Gastroesophageal sphincter (tissue), 4 donors: ENCODE results near the gene SH3RF1. TPM values are rescaled to one million over a fixed set of nuclear protein-coding genes. Genes with fewer than 3 reads are reported as not detected.

ENCODE experiments used
- ATAC-seq: fragments of 150-250 bp; one replicate; pipeline ENCODE4 v1.9.1; 2016; ENCODE audit warnings: mild to moderate bottlenecking, moderate library complexity
- H3K27ac ChIP-seq, 4 donors: fragments of 200-600 bp; sonication (generic) in 3 of 4; 1 replicate in 3 of 4; 2 replicates in 1 of 4; pipeline ENCODE4 v1.5.1; 2016 to 2019
- H3K27me3 ChIP-seq: fragments of 200-600 bp; sonication (generic); one replicate; pipeline ENCODE4 v1.5.1; 2019
- H3K36me3 ChIP-seq, 2 donors: fragments of 200-600 bp; sonication (generic); one replicate each; pipeline ENCODE4 v1.5.1; 2019; ENCODE audit warnings: control low read depth in 1 of 2
- H3K4me1 ChIP-seq, 3 donors: fragments of 200-600 bp; sonication (generic); 1 replicate in 2 of 3; 2 replicates in 1 of 3; pipeline ENCODE4 v1.5.1; 2016 to 2019; ENCODE audit warnings: control low read depth in 2 of 3
- H3K4me3 ChIP-seq, 2 donors: fragments of 200-600 bp; sonication (generic); one replicate each; pipeline ENCODE4 v1.5.1; 2019; ENCODE audit warnings: mild to moderate bottlenecking in 1 of 2, moderate library complexity in 1 of 2
- H3K9me3 ChIP-seq, 3 donors: fragments of 200-600 bp; sonication (generic); one replicate each; pipeline ENCODE4 v1.5.1; 2017 to 2019; ENCODE audit warnings: control low read depth in 2 of 3
- CTCF ChIP-seq, 4 experiments: fragments of 200-600 bp in 2 of 4; fragments of 450-650 bp in 2 of 4; sonication (generic) in 1 of 4; IDR thresholded peaks; one replicate each; pipeline ENCODE4 v1.5.1; 2017 to 2019; ENCODE audit warnings: antibody characterized with exemption in 4 of 4, mild to moderate bottlenecking in 2 of 4, moderate library complexity in 2 of 4
- EP300 ChIP-seq: sonication (generic); formaldehyde crosslinking; IDR thresholded peaks from one replicate; pipeline ENCODE4 v1.6.1; 2017; ENCODE audit warnings: antibody characterized with exemption, mild to moderate bottlenecking
- POLR2A ChIP-seq, 2 donors: fragments of 450-650 bp; IDR thresholded peaks; one replicate each; pipeline ENCODE4 v1.6.1; 2017; ENCODE audit warnings: antibody characterized with exemption in 2 of 2, mild to moderate bottlenecking in 2 of 2, moderate library complexity in 1 of 2
- POLR2AphosphoS5 ChIP-seq: sonication (generic); formaldehyde crosslinking; IDR thresholded peaks from one replicate; pipeline ENCODE4 v1.6.1; 2017; ENCODE audit warnings: antibody characterized with exemption
- WGBS, 2 donors: methylation state at CpG; one replicate each; pipeline ENCODE4 v1.1.5; 2018; ENCODE audit warnings: low coverage in 1 of 2; 5-methylcytosine and 5-hydroxymethylcytosine counted together
- total RNA-seq, 4 donors: library from RNA; depleted of rRNA; stranded (reverse); fragments of >200 nt; gene quantifications; one replicate each; pipeline ENCODE4 v1.1.0, GENCODE V29; 2016

Gene SH3RF1
- total RNA-seq, 4 donors from 2014 or later = 9.2 to 17.6 (median 13.3) TPM

GRCh38 chr4:169098054-169098497 is 172.7 kb downstream of the SH3RF1 start:
- no peaks in the 10 kb centered on the region for H3K27me3 ChIP-seq
- H3K4me1 ChIP-seq = peaks cover 0 to 22% (median 6%) of the 10 kb centered on the region in 3 donors
- ATAC-seq = no peak
- H3K36me3 ChIP-seq = peaks cover 0 to 28% of the 10 kb centered on the region in 2 donors
- no peaks in the 10 kb centered on the region for H3K9me3 ChIP-seq
- 80 to 100% methylated on average over 2 of the region's 2 CpGs for WGBS, 2 donors
- TF ChIP-seq POLR2A (IDR thresholded peaks at IDR 0.05) = no peak
- no peak for TF ChIP-seq EP300
- TF ChIP-seq POLR2AphosphoS5 = no peak
- TF ChIP-seq CTCF (IDR thresholded peaks at IDR 0.05) = no peak
- peak overlapping the region in 1 of 4 donors; percentile 80 for H3K27ac ChIP-seq
- H3K4me3 ChIP-seq = no peak overlapping the region

GRCh38 chr4:169096221-169096620 is 174.5 kb downstream of the SH3RF1 start:
- WGBS, 2 donors = 71 to 82% methylated on average over 4 of the region's 4 CpGs
- peaks cover 0 to 22% (median 6%) of the 10 kb centered on the region in 3 donors for H3K4me1 ChIP-seq
- H3K27me3 ChIP-seq = no peaks in the 10 kb centered on the region
- peaks cover 0 to 28% of the 10 kb centered on the region in 2 donors for H3K36me3 ChIP-seq
- H3K27ac ChIP-seq = no peak overlapping the region
- H3K4me3 ChIP-seq = no peak overlapping the region
- TF ChIP-seq CTCF (IDR thresholded peaks at IDR 0.05) = no peak
- TF ChIP-seq EP300 = no peak
- no peak for TF ChIP-seq POLR2A (IDR thresholded peaks at IDR 0.05)
- no peak for TF ChIP-seq POLR2AphosphoS5
- no peak for ATAC-seq
- H3K9me3 ChIP-seq = peaks cover 0 to 4% (median 0%) of the 10 kb centered on the region in 3 donors

- H3K36me3 ChIP-seq = peaks cover 0 to 28% of the 10 kb centered on the region in 2 donors
- H3K9me3 ChIP-seq = peaks cover 0 to 15% (median 0%) of the 10 kb centered on the region in 3 donors
- 77% methylated on average over 4 of the region's 4 CpGs; no CpG with 5 or more reads in 1 of the 2 donors for WGBS, 2 donors
- no peak overlapping the region for H3K4me3 ChIP-seq
- H3K27ac ChIP-seq = no peak overlapping the region
- H3K27me3 ChIP-seq = no peaks in the 10 kb centered on the region
- TF ChIP-seq POLR2AphosphoS5 = no peak
- no peak for TF ChIP-seq CTCF (IDR thresholded peaks at IDR 0.05)
- TF ChIP-seq EP300 = no peak
- TF ChIP-seq POLR2A (IDR thresholded peaks at IDR 0.05) = no peak
- ATAC-seq = no peak
- H3K4me1 ChIP-seq = peaks cover 0 to 11% (median 2%) of the 10 kb centered on the region in 3 donors
These were observed 176.0 kb downstream of the SH3RF1 start for GRCh38 chr4:169094656-169095231.

- TF ChIP-seq CTCF (IDR thresholded peaks at IDR 0.05) (no peak), POLR2AphosphoS5 (no peak), POLR2A (IDR thresholded peaks at IDR 0.05) (no peak), EP300 (no peak)
- H3K4me3 ChIP-seq = no peak overlapping the region
- H3K9me3 ChIP-seq = peaks cover 0 to 15% (median 0%) of the 10 kb centered on the region in 3 donors
- no peak for ATAC-seq
- WGBS, 2 donors = 69 to 82% methylated on average over 3 of the region's 3 CpGs
- H3K4me1 ChIP-seq = no peaks in the 10 kb centered on the region
- peaks cover 0 to 32% of the 10 kb centered on the region in 2 donors for H3K36me3 ChIP-seq
- no peaks in the 10 kb centered on the region for H3K27me3 ChIP-seq
- H3K27ac ChIP-seq = no peak overlapping the region
These were observed 177.8 kb downstream of the SH3RF1 start for GRCh38 chr4:169092889-169093522.
